ENCODE data around the gene ILK. TPM values are rescaled to one million over a fixed set of nuclear protein-coding genes. Genes with fewer than 3 reads are reported as not detected.

The ILK gene
- total RNA-seq (2021) (85.2 and 86.5 TPM in 2 replicates), Bru-seq, nascent RNA (percentile 72 among the genes with signal in this experiment), BruChase-seq, experiment 1, labeled RNA remaining after a 2-hour chase (percentile 85 among the genes with signal in this experiment), BruChase-seq, experiment 2, labeled RNA remaining after a 6-hour chase (percentile 81 among the genes with signal in this experiment)
- long read RNA-seq, transcript ILK-201 (13 exons, 1,802 nt) = minor isoform, 83 of 232 reads
- long read RNA-seq, transcript ILK-203 (13 exons, 1,692 nt) = major isoform, 118 of 232 reads
- long read RNA-seq, transcript ILK-212 (12 exons, 1,617 nt) = minor isoform, 7 of 232 reads
- long read RNA-seq, partial matches to known transcripts = 5 of 232 reads
- long read RNA-seq, other reads (novel, unspliced or antisense) = 16 of 232 reads

DNA sequence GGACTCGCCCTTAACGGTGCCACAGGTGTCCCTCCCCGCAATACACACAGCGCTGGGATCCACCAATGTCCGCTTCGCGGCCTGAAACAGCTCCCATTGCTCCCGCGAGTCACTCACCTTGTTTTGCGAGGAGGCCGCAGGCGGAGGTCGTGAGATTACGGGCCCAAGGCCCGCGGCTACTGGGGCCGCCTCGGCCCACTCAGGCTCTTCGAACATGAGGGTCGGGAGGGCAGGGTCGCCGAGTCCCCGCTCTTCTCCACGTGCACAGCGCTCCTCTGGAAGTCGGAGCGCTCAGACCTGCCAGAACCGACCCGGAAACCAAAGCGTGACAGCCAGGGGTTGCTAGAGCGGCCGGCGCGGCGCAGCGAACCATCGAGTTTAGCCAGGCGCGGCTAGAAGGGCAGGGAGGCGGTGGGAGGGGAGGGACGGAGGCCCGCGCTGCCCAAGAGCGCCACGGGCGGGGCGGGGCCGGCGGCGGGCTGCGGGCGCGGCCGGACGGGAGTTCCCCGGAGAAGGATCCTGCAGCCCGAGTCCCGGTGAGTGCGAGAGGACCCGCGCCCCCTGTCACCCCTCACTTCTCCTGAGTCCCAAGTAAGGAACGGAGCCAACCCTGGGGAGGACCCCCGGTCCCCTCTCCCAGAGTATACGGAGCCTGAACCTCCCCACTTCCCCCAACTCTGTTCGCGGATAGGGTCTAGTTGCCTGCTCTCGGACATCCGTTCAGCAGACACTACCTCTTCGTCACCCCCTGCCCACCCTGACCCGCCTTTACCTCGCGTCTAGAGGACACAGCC is at the start of gene ILK, which contains the start of gene RRP8:
ILK (plus strand) TSS at position 488 of the 794 bp plus-strand sequence. CDS start 498 bp downstream, outside the sequence.
RRP8 (minus strand) TSS at position 330 of the 794 bp plus-strand sequence; CDS start at position 216, 114 bp downstream.
- POLR2A ChIA-PET (ENCODE audit: low non-redundant PET) = no interaction called here
- DNase-seq (ENCODE audit: low spot score) = peak; percentile 91
- H3K4me3 ChIP-seq (ENCODE audit: low read depth, low read length, poor library complexity, severe bottlenecking) = peak within 1 kb of the TSS; percentile 74
- CTCF ChIA-PET = interaction anchor here (0.7 kb wide), 1 partner anchor 72 kb away, joined by 3 read pairs; no protein-coding TSS in a partner anchor
- BruUV-seq (replicated peaks) = no TSS peak
- H3K9me3 ChIP-seq (ENCODE audit: low read depth, low read length, poor library complexity, severe bottlenecking) = no peaks in the 10 kb centered on the region
- H3K4me1 ChIP-seq (ENCODE audit: insufficient read depth, low read length, poor library complexity, severe bottlenecking) = peaks cover 10% of the 10 kb centered on the region
- TF ChIP-seq, protein P1, sequence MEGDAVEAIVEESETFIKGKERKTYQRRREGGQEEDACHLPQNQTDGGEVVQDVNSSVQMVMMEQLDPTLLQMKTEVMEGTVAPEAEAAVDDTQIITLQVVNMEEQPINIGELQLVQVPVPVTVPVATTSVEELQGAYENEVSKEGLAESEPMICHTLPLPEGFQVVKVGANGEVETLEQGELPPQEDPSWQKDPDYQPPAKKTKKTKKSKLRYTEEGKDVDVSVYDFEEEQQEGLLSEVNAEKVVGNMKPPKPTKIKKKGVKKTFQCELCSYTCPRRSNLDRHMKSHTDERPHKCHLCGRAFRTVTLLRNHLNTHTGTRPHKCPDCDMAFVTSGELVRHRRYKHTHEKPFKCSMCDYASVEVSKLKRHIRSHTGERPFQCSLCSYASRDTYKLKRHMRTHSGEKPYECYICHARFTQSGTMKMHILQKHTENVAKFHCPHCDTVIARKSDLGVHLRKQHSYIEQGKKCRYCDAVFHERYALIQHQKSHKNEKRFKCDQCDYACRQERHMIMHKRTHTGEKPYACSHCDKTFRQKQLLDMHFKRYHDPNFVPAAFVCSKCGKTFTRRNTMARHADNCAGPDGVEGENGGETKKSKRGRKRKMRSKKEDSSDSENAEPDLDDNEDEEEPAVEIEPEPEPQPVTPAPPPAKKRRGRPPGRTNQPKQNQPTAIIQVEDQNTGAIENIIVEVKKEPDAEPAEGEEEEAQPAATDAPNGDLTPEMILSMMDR (conservative IDR thresholded peaks at IDR 0.05; ENCODE audit: low read depth, low read length) = no peak
- TF ChIP-seq EZH2 (IDR thresholded peaks at IDR 0.05; ENCODE audit: borderline replicate concordance, low read depth, low read length, poor library complexity, severe bottlenecking) = no peak
- no peaks in the 10 kb centered on the region for H3K27me3 ChIP-seq (replicated peaks; ENCODE audit: insufficient read depth, low read depth, low read length, poor library complexity)
- intact Hi-C loops (cut with micrococcal nuclease; ENCODE audit: unreplicated experiment) = loop anchor here (5.0 kb wide), 1 partner anchor 71 kb away; no protein-coding TSS in a partner anchor
- peak within 1 kb of the TSS; percentile 78 for H3K27ac ChIP-seq (ENCODE audit: low read depth, low read length, poor library complexity, severe bottlenecking)
- H3K36me3 ChIP-seq (ENCODE audit: insufficient read depth, low read length, poor library complexity, severe bottlenecking) = peaks cover 38% of the 10 kb centered on the region

DNA sequence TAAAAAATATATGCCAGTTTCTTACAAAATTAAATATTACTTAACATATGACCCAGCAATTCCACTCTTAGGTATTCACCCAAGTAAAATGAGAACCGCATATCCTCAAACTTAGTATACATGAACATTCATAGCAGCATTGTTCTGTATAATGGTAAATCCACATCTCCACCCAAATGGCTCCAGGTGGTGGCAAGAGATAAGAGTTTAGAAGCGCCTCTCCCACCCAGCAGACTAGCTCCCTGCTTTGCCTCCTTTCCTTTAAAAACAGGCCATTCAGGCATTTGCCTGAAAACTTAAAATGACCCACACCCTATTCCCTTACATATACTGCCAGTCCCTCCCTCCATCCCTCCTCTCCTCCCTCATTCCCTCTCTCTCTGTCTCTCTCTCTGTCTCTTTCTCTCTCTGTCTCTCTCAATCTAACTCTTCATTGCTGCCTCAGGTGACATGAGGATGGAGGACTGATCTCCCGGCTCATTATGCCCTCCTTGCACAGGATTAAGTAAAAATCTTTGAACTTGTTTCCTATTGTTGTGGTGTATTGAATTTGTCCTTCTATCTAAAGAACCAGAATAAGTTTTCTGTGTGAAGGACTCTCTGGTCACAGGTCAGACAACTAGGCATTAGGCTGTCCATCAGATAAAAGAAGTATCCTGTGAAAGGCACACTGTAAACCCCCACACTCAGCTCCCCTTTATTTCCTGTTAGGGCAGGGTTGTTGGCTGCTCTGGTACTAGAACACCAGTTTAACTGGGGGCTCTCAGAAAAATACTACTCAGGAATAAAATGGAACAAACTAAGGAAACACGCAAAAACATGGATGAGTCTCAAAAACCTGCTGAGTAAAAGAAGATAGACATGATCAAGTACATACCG is 48.5 kb upstream of the ILK start:
- no TSS peak for BruUV-seq (replicated peaks)
- POLR2A ChIA-PET (ENCODE audit: low non-redundant PET) = no interaction called here
- Histone ChIP-seq H3K4me3 (ENCODE audit: low read depth, low read length, poor library complexity, severe bottlenecking) (no peak overlapping the region), H3K27ac (ENCODE audit: low read depth, low read length, poor library complexity, severe bottlenecking) (no peak overlapping the region), H3K9me3 (ENCODE audit: low read depth, low read length, poor library complexity, severe bottlenecking) (no peaks in the 10 kb centered on the region), H3K36me3 (ENCODE audit: insufficient read depth, low read length, poor library complexity, severe bottlenecking) (no peaks in the 10 kb centered on the region), H3K27me3 (replicated peaks; ENCODE audit: insufficient read depth, low read depth, low read length, poor library complexity) (no peaks in the 10 kb centered on the region), H3K4me1 (ENCODE audit: insufficient read depth, low read length, poor library complexity, severe bottlenecking) (no peaks in the 10 kb centered on the region)
- no peak for DNase-seq (ENCODE audit: low spot score)
- intact Hi-C loops (cut with micrococcal nuclease; ENCODE audit: unreplicated experiment) = no loop called here
- TF ChIP-seq, protein P1 (conservative IDR thresholded peaks at IDR 0.05; ENCODE audit: low read depth, low read length) = no peak
- CTCF ChIA-PET = no interaction called here
